Keratinocyte (primary cell): Measurements from ENCODE around the gene NCAPH2. TPM values are rescaled to one million over a fixed set of nuclear protein-coding genes. Genes with fewer than 3 reads are reported as not detected.

ENCODE experiments used
- DNase-seq: peaks from one replicate; pipeline ENCODE4 v3.0.0-alpha.2; 2011; ENCODE audit warnings: low read depth, missing footprints, low spot score
- FAIRE-seq: peaks from 2 replicates; lab custom pipeline; 2011; peaks lifted over from hg19 to GRCh38; lab: Jason Lieb, UNC
- H2AFZ ChIP-seq: 2 replicates; pipeline ENCODE4 v1.6.0; 2012; ENCODE audit warnings: low read length, control low read depth, inconsistent platforms; ENCODE audit not compliant: control insufficient read depth
- H3K27ac ChIP-seq: 2 replicates; pipeline ENCODE4 v1.5.1; 2011; ENCODE audit warnings: low read length; ENCODE audit not compliant: control insufficient read depth, insufficient read depth
- H3K27me3 ChIP-seq: 3 replicates; pipeline ENCODE4 v1.6.0; 2011; ENCODE audit warnings: low read length; ENCODE audit not compliant: control insufficient read depth, insufficient read depth; ENCODE audit errors: extremely low read depth
- H3K36me3 ChIP-seq, 2 experiments: 2 replicates in 1 of 2; 3 replicates in 1 of 2; pipeline ENCODE4 v1.5.1; 2011; ENCODE audit warnings: low read length in 2 of 2, mild to moderate bottlenecking in 1 of 2; ENCODE audit not compliant: control insufficient read depth in 2 of 2, insufficient read depth in 2 of 2; ENCODE audit errors: extremely low read depth in 1 of 2
- H3K4me1 ChIP-seq: 3 replicates; pipeline ENCODE4 v1.5.1; 2011; ENCODE audit warnings: low read length; ENCODE audit not compliant: control insufficient read depth, insufficient read depth; ENCODE audit errors: extremely low read depth
- H3K4me2 ChIP-seq: 3 replicates; pipeline ENCODE4 v1.6.0; 2011; ENCODE audit warnings: low read depth, low read length; ENCODE audit not compliant: control insufficient read depth, insufficient read depth; ENCODE audit errors: extremely low read depth
- H3K4me3 ChIP-seq, 3 experiments: fragments of 200-600 bp in 1 of 3; sonication (generic) in 1 of 3; 2 replicates in 2 of 3; 3 replicates in 1 of 3; pipeline ENCODE4 v1.5.1; 2011 to 2016; ENCODE audit warnings: low read length in 3 of 3, mild to moderate bottlenecking in 3 of 3, control low read depth in 2 of 3, inconsistent platforms in 1 of 3, low read depth in 1 of 3, mixed read lengths in 1 of 3, mixed run types in 1 of 3, moderate library complexity in 1 of 3; ENCODE audit not compliant: control insufficient read depth in 2 of 3, insufficient read depth in 2 of 3; ENCODE audit errors: extremely low read depth in 1 of 3
- H3K79me2 ChIP-seq: 2 replicates; pipeline ENCODE4 v1.6.0; 2012; ENCODE audit warnings: low read length; ENCODE audit not compliant: control insufficient read depth, insufficient read depth
- H3K9ac ChIP-seq: 3 replicates; pipeline ENCODE4 v1.6.0; 2011; ENCODE audit warnings: low read length; ENCODE audit not compliant: control insufficient read depth, insufficient read depth; ENCODE audit errors: extremely low read depth
- H3K9me1 ChIP-seq: 3 replicates; pipeline ENCODE4 v1.6.0; 2011; ENCODE audit warnings: low read length; ENCODE audit not compliant: control insufficient read depth, insufficient read depth; ENCODE audit errors: extremely low read depth
- H3K9me3 ChIP-seq: 2 replicates; pipeline ENCODE4 v1.5.1; 2012; ENCODE audit warnings: low read depth, low read length; ENCODE audit not compliant: control insufficient read depth
- H4K20me1 ChIP-seq: 3 replicates; pipeline ENCODE4 v1.6.0; 2011; ENCODE audit warnings: low read length; ENCODE audit not compliant: control insufficient read depth, insufficient read depth; ENCODE audit errors: extremely low read depth
- CTCF ChIP-seq, 3 experiments: IDR thresholded peaks in 1 of 3; conservative IDR thresholded peaks in 1 of 3; optimal IDR thresholded peaks in 1 of 3; 2 replicates in 2 of 3; 3 replicates in 1 of 3; pipeline versions ENCODE3 to v1.5.1; 2011; ENCODE audit warnings: low read length in 3 of 3, mild to moderate bottlenecking in 3 of 3, moderate library complexity in 2 of 3, control low read depth in 1 of 3, inconsistent platforms in 1 of 3; ENCODE audit not compliant: insufficient read depth in 2 of 3; ENCODE audit errors: extremely low read depth in 1 of 3
- EZH2 ChIP-seq: IDR thresholded peaks from one replicate; pipeline ENCODE4 v1.6.1; 2012; ENCODE audit warnings: inconsistent platforms, mild to moderate bottlenecking, low read length, moderate library complexity
- dilution Hi-C: fragments of 300-500 bp; cut with MboI; formaldehyde crosslinking; loops from one replicate; pipeline ENCODE4 v1.7.0; 2020; ENCODE audit warnings: low sequenced_read_pairs; ENCODE audit not compliant: extremely low pct_ligation_motif_present
- polyA plus RNA-seq, 5 experiments: library from polyadenylated mRNA; depleted of rRNA in 3 of 5; stranded (reverse) in 3 of 5; stranded (forward) in 1 of 5; unstranded in 1 of 5; fragments of >200 nt; gene quantifications; 1 replicate in 1 of 5; 2 replicates in 3 of 5; 3 replicates in 1 of 5; pipeline versions ENCODE4 v1.2.1 to v1.2.3, GENCODE V29; 2011 to 2012; ENCODE audit warnings: missing spikeins in 2 of 5, low read depth in 1 of 5, low replicate concordance in 1 of 5

The NCAPH2 gene
- polyA plus RNA-seq, 1 donor (not counting 4 experiments of a cell fraction or from before 2014, with no cell fraction given), result 11.4 TPM

GRCh38 chr22:50504369-50505211, 3.4 kb upstream of the NCAPH2 start:
- DNase-seq, result no peak
- Histone ChIP-seq H3K4me3 (peak overlapping the region in 1 of 3 experiments; percentile 13), H3K27ac (no peak overlapping the region)

GRCh38 chr22:50505276-50505775, 2.7 kb upstream of the NCAPH2 start:
- Histone ChIP-seq H4K20me1 (no peaks in the 10 kb centered on the region), H3K27me3 (no peaks in the 10 kb centered on the region), H3K79me2 (peaks cover 26% of the 10 kb centered on the region), H3K4me1 (peaks cover 17% of the 10 kb centered on the region), H3K4me2 (no peak overlapping the region), H2AFZ (no peak overlapping the region), H3K9me1 (no peaks in the 10 kb centered on the region), H3K9me3 (no peaks in the 10 kb centered on the region), H3K4me3 (no peak overlapping the region), H3K27ac (no peak overlapping the region), H3K36me3 (peaks cover 6 to 17% of the 10 kb centered on the region in 2 experiments), H3K9ac (no peak overlapping the region)
- TF ChIP-seq EZH2, result no peak
- TF ChIP-seq CTCF (optimal IDR thresholded peaks at IDR 0.05 in 1 of 3, IDR thresholded peaks at IDR 0.05 in 1 of 3, conservative IDR thresholded peaks at IDR 0.05 in 1 of 3; ENCODE audit: extremely low read depth in 1 of 3, insufficient read depth in 2 of 3, low read length in 3 of 3), result no peak
- dilution Hi-C loops, result no loop called here
- no peak for FAIRE-seq
- no peak for DNase-seq

More at GRCh38 chr22:50504369-50505211, 3.4 kb upstream of the NCAPH2 start:
- no peaks in the 10 kb centered on the region for H3K9me1 ChIP-seq
- no peaks in the 10 kb centered on the region for H3K27me3 ChIP-seq
- H2AFZ ChIP-seq, result no peak overlapping the region
- H3K4me1 ChIP-seq, result peaks cover 17% of the 10 kb centered on the region
- no peaks in the 10 kb centered on the region for H3K9me3 ChIP-seq
- peaks cover 6 to 17% of the 10 kb centered on the region in 2 experiments for H3K36me3 ChIP-seq
- no peak for FAIRE-seq
- H3K79me2 ChIP-seq, result peaks cover 25% of the 10 kb centered on the region
- no peaks in the 10 kb centered on the region for H4K20me1 ChIP-seq
- TF ChIP-seq CTCF (optimal IDR thresholded peaks at IDR 0.05 in 1 of 3, IDR thresholded peaks at IDR 0.05 in 1 of 3, conservative IDR thresholded peaks at IDR 0.05 in 1 of 3; ENCODE audit: extremely low read depth in 1 of 3, insufficient read depth in 2 of 3, low read length in 3 of 3), result no peak
- TF ChIP-seq EZH2, result no peak
- H3K4me2 ChIP-seq, result no peak overlapping the region
- dilution Hi-C loops, result no loop called here
- no peak overlapping the region for H3K9ac ChIP-seq
